Lung (tissue), 12 donors: ENCODE data around the gene PROX1. TPM values are rescaled to one million over a fixed set of nuclear protein-coding genes. Genes with fewer than 3 reads are reported as not detected.

Experiments used
- ATAC-seq: fragments of 200-7000 bp; cut with Tn5 transposase; one replicate; pipeline ENCODE4 v1.9.1; 2020; ENCODE audit warnings: moderate number of reproducible peaks; ENCODE audit not compliant: insufficient read depth, low FRiP score
- DNase-seq, 3 donors: peaks; one replicate each; pipeline ENCODE4 v3.0.0-alpha.2; 2013 to 2017
- H3K27ac ChIP-seq, 2 donors: one replicate each; pipeline ENCODE4 v1.5.1; 2013; ENCODE audit warnings: mild to moderate bottlenecking in 2 of 2, moderate library complexity in 2 of 2, control low read depth in 1 of 2, inconsistent platforms in 1 of 2, low read depth in 1 of 2, low read length in 1 of 2
- H3K27me3 ChIP-seq, 3 donors: one replicate each; pipeline ENCODE4 v1.5.1; 2013; ENCODE audit warnings: low read length in 2 of 3; ENCODE audit not compliant: control insufficient read depth in 3 of 3, insufficient read depth in 3 of 3
- H3K36me3 ChIP-seq, 4 donors: one replicate each; pipeline ENCODE4 v1.5.1; 2013; ENCODE audit warnings: low read length in 4 of 4, mild to moderate bottlenecking in 1 of 4, moderate library complexity in 1 of 4; ENCODE audit not compliant: control insufficient read depth in 4 of 4, insufficient read depth in 4 of 4
- H3K4me1 ChIP-seq, 5 donors: one replicate each; pipeline ENCODE4 v1.5.1; 2013; ENCODE audit warnings: low read length in 5 of 5, mild to moderate bottlenecking in 2 of 5, moderate library complexity in 1 of 5; ENCODE audit not compliant: control insufficient read depth in 5 of 5, insufficient read depth in 5 of 5
- H3K4me3 ChIP-seq: one replicate; pipeline ENCODE4 v1.5.1; 2013; ENCODE audit warnings: mild to moderate bottlenecking, control low read depth, moderate library complexity
- H3K9ac ChIP-seq, 2 donors: one replicate each; pipeline ENCODE4 v1.5.1; 2013; ENCODE audit warnings: low read length in 2 of 2, control low read depth in 1 of 2; ENCODE audit not compliant: insufficient read depth in 1 of 2
- H3K9me3 ChIP-seq, 4 donors: one replicate each; pipeline ENCODE4 v1.5.1; 2013; ENCODE audit warnings: low read length in 3 of 4, mild to moderate bottlenecking in 1 of 4, moderate library complexity in 1 of 4; ENCODE audit not compliant: control insufficient read depth in 4 of 4, insufficient read depth in 3 of 4
- CTCF ChIP-seq: IDR thresholded peaks from 2 replicates; pipeline ENCODE4 v1.5.1; 2012; ENCODE audit warnings: mild to moderate bottlenecking; ENCODE audit errors: control extremely low read depth, extremely low read depth
- WGBS, 2 donors: extraction: QIAGEN DNeasy Blood & Tissue Kit; methylation state at CpG; one replicate each; pipeline ENCODE4 v1.1.7; 2013; 5-methylcytosine and 5-hydroxymethylcytosine counted together
- polyA plus RNA-seq, 2 donors: library from polyadenylated mRNA; stranded (reverse); fragments of 200-250 nt; gene quantifications; one replicate each; pipeline ENCODE4 v1.2.1, GENCODE V29; 2013
- total RNA-seq, 2 donors: library from RNA; depleted of rRNA in 1 of 2; stranded (reverse); fragments of >200 nt in 1 of 2; gene quantifications; one replicate each; pipeline ENCODE4 v1.2.1, GENCODE V29; 2014 to 2021
- donor health status: control.
- donor health status: control.
- donor health status: Bipolar disorder and iron deficiency.
- donor health status: healthy.
- donor health status: DM: yes; HTN: yes; CAD: no.

Gene PROX1
- total and polyA plus RNA-seq, 4 donors: 0.33 to 10.1 (median 4.0) TPM

- Histone ChIP-seq H3K36me3 (no peaks in the 10 kb centered on the region), H3K9me3 (peaks cover 0 to 3% (median 0%) of the 10 kb centered on the region in 4 donors), H3K27me3 (peaks cover 0 to 13% (median 5%) of the 10 kb centered on the region in 3 donors), H3K4me3 (no peak overlapping the region), H3K9ac (no peak overlapping the region), H3K27ac (no peak overlapping the region), H3K4me1 (no peaks in the 10 kb centered on the region)
- no peak for TF ChIP-seq CTCF
- DNase-seq (no peak), ATAC-seq (no peak)
- 57 to 59% methylated on average over 16 of the region's 16 CpGs for WGBS, 2 donors
Measured at GRCh38 chr1:214075999-214076707, 88.4 kb downstream of the PROX1 start.

- DNase-seq (no peak), ATAC-seq (no peak)
- no peak for TF ChIP-seq CTCF
- Histone ChIP-seq H3K27me3 (peaks cover 0 to 12% (median 5%) of the 10 kb centered on the region in 3 donors), H3K9ac (no peak overlapping the region), H3K36me3 (no peaks in the 10 kb centered on the region), H3K4me1 (no peaks in the 10 kb centered on the region), H3K27ac (no peak overlapping the region), H3K4me3 (no peak overlapping the region), H3K9me3 (peaks cover 0 to 3% (median 0%) of the 10 kb centered on the region in 4 donors)
- WGBS, 2 donors: 80 to 83% methylated on average over 7 of the region's 7 CpGs
Measured at GRCh38 chr1:214076708-214077065, 88.9 kb downstream of the PROX1 start.

- 73 to 81% methylated on average over 3 of the region's 3 CpGs for WGBS, 2 donors
Measured at GRCh38 chr1:214078950-214079349, 91.2 kb downstream of the PROX1 start.

More at GRCh38 chr1:214078950-214079349, 91.2 kb downstream of the PROX1 start:
- Histone ChIP-seq H3K27me3 (peaks cover 0 to 4% (median 0%) of the 10 kb centered on the region in 3 donors), H3K4me1 (no peaks in the 10 kb centered on the region), H3K36me3 (no peaks in the 10 kb centered on the region), H3K9me3 (peaks cover 0 to 3% (median 0%) of the 10 kb centered on the region in 4 donors), H3K4me3 (no peak overlapping the region), H3K27ac (no peak overlapping the region), H3K9ac (no peak overlapping the region)
- ATAC-seq (no peak), DNase-seq (no peak)
- no peak for TF ChIP-seq CTCF
